GM23338 (cell line): ENCODE results near the gene HS6ST3. TPM values are rescaled to one million over a fixed set of nuclear protein-coding genes. Genes with fewer than 3 reads are reported as not detected.

Source experiments
- ATAC-seq: fragments of 200-7000 bp; cut with Tn5 transposase; 3 replicates; pipeline ENCODE4 v1.9.1; 2020
- DNase-seq: peaks from one replicate; pipeline ENCODE4 v3.0.0-alpha.2; 2015; ENCODE audit warnings: low spot score
- H2AFZ ChIP-seq: fragments of 200-600 bp; sonication (generic); 2 replicates; pipeline ENCODE4 v1.8.0; 2016; ENCODE audit warnings: antibody characterized with exemption, mild to moderate bottlenecking, moderate library complexity
- H3F3A ChIP-seq: fragments of 200-600 bp; sonication (generic); replicated peaks from 2 replicates; pipeline ENCODE4 v1.8.0; 2017; ENCODE audit warnings: antibody characterized with exemption, mixed run types, low read depth
- H3K27ac ChIP-seq: fragments of 200-600 bp; sonication (generic); 2 replicates; pipeline ENCODE4 v1.6.1; 2016; ENCODE audit warnings: low read depth
- H3K27me3 ChIP-seq: fragments of 200-600 bp; sonication (generic); 2 replicates; pipeline ENCODE4 v1.8.0; 2016; ENCODE audit warnings: mild to moderate bottlenecking, mixed run types, moderate library complexity; ENCODE audit not compliant: insufficient read depth
- H3K36me3 ChIP-seq: fragments of 200-600 bp; sonication (generic); 2 replicates; pipeline ENCODE4 v1.8.0; 2016; ENCODE audit warnings: mild to moderate bottlenecking; ENCODE audit not compliant: insufficient read depth
- H3K4me1 ChIP-seq: fragments of 200-600 bp; sonication (generic); 2 replicates; pipeline ENCODE4 v1.8.0; 2016; ENCODE audit warnings: mild to moderate bottlenecking, moderate library complexity; ENCODE audit not compliant: insufficient read depth
- H3K4me2 ChIP-seq: fragments of 200-600 bp; sonication (generic); 2 replicates; pipeline ENCODE4 v1.7.1; 2017; ENCODE audit warnings: mixed run types
- H3K4me3 ChIP-seq: fragments of 200-600 bp; sonication (generic); 2 replicates; pipeline ENCODE4 v1.6.1; 2016; ENCODE audit warnings: mixed run types
- H3K79me2 ChIP-seq: fragments of 200-600 bp; sonication (generic); replicated peaks from 2 replicates; pipeline ENCODE4 v1.8.0; 2017; ENCODE audit warnings: mild to moderate bottlenecking; ENCODE audit not compliant: insufficient read depth
- H3K9me2 ChIP-seq: fragments of 200-600 bp; sonication (generic); 2 replicates; pipeline ENCODE4 v1.8.0; 2017; ENCODE audit not compliant: insufficient read depth
- H4K20me1 ChIP-seq: fragments of 200-600 bp; sonication (generic); replicated peaks from 2 replicates; pipeline ENCODE4 v1.8.0; 2017; ENCODE audit warnings: mild to moderate bottlenecking; ENCODE audit not compliant: insufficient read depth
- H3K27ac Mint-ChIP-seq: 2 replicates; pipeline ENCODE4 v1.8.0; 2020; ENCODE audit warnings: inconsistent platforms, mild to moderate bottlenecking, moderate library complexity, mixed read lengths
- H3K27me3 Mint-ChIP-seq: 3 replicates; pipeline ENCODE4 v1.8.0; 2022; ENCODE audit warnings: low read depth, mild to moderate bottlenecking, moderate library complexity, mixed read lengths, inconsistent platforms; ENCODE audit not compliant: insufficient read depth, poor library complexity
- H3K36me3 Mint-ChIP-seq: 3 replicates; pipeline ENCODE4 v1.8.0; 2021; ENCODE audit warnings: low read depth, mild to moderate bottlenecking, inconsistent platforms, moderate library complexity, mixed read lengths
- H3K4me1 Mint-ChIP-seq: 3 replicates; pipeline ENCODE4 v1.8.0; 2020; ENCODE audit warnings: mild to moderate bottlenecking, inconsistent platforms, mixed read lengths
- H3K4me3 Mint-ChIP-seq: 3 replicates; pipeline ENCODE4 v1.8.0; 2021; ENCODE audit warnings: moderate library complexity, mild to moderate bottlenecking, inconsistent platforms, mixed read lengths
- H3K9me3 Mint-ChIP-seq: 3 replicates; pipeline ENCODE4 v1.8.0; 2020; ENCODE audit warnings: moderate library complexity, mild to moderate bottlenecking, inconsistent platforms, mixed read lengths
- CREB1 ChIP-seq: fragments of 250-450 bp; sonication (Bioruptor Pico); IDR thresholded peaks from 2 replicates; pipeline ENCODE4 v1.5.0; 2020; ENCODE audit warnings: low read depth, mild to moderate bottlenecking, moderate library complexity
- EZH2 ChIP-seq: fragments of 200-600 bp; sonication (generic); IDR thresholded peaks from one replicate; pipeline ENCODE4 v1.8.0; 2017; ENCODE audit warnings: antibody characterized with exemption, mild to moderate bottlenecking, low read depth; ENCODE audit not compliant: unreplicated experiment
- EZH2phosphoT487 ChIP-seq: fragments of 200-600 bp; sonication (generic); IDR thresholded peaks from one replicate; pipeline ENCODE4 v1.8.1; 2018; ENCODE audit warnings: antibody characterized with exemption; ENCODE audit not compliant: unreplicated experiment
- JUNB ChIP-seq: IDR thresholded peaks from one replicate; pipeline ENCODE4 v1.6.1; 2016; ENCODE audit warnings: antibody characterized with exemption; ENCODE audit not compliant: unreplicated experiment
- NANOG ChIP-seq: IDR thresholded peaks from 2 replicates; pipeline ENCODE4 v1.6.1; 2016; ENCODE audit warnings: antibody characterized with exemption, borderline replicate concordance
- POLR2AphosphoS5 ChIP-seq: IDR thresholded peaks from 2 replicates; pipeline ENCODE4 v1.6.1; 2016; ENCODE audit warnings: antibody characterized with exemption, low read depth
- ZNF114 ChIP-seq: fragments of 250-450 bp; sonication (Bioruptor Pico); IDR thresholded peaks from 2 replicates; pipeline ENCODE4 v1.5.0; 2020; ENCODE audit warnings: mild to moderate bottlenecking, moderate library complexity
- ZNF331 ChIP-seq: fragments of 250-450 bp; sonication (Bioruptor Pico); IDR thresholded peaks from 2 replicates; pipeline ENCODE4 v1.5.0; 2020; ENCODE audit warnings: low read depth, mild to moderate bottlenecking, moderate library complexity
- polyA plus RNA-seq: library from polyadenylated mRNA; unstranded; fragments of >200 nt; fragmentation: Nextera tagmentation; extraction: Ambion mirVana; gene quantifications from 2 replicates; pipeline ENCODE4 v1.2.1, GENCODE V29; 2016
- total RNA-seq: library from RNA; depleted of rRNA; stranded (reverse); fragments of >200 nt; shearing (Covaris generic); gene quantifications from 2 replicates; pipeline ENCODE4 v1.2.3, GENCODE V29; 2014
- TF ChIP-seq, protein P1 (sequence below), 2 experiments: fragments of 200-600 bp in 1 of 2; sonication (generic) in 1 of 2; conservative IDR thresholded peaks; 2 replicates each; pipeline versions ENCODE4 v1.5.1 to v1.6.1; 2016 to 2017; ENCODE audit warnings: antibody characterized with exemption in 2 of 2, low read depth in 2 of 2, mild to moderate bottlenecking in 2 of 2, moderate library complexity in 1 of 2
- TF ChIP-seq, protein P2 (sequence below): IDR thresholded peaks from 2 replicates; pipeline ENCODE4 v1.6.1; 2016; ENCODE audit warnings: antibody characterized with exemption

The HS6ST3 gene
- total and polyA plus RNA-seq, 2 experiments from 2014 or later: 0.52 to 0.80 TPM

DNA sequence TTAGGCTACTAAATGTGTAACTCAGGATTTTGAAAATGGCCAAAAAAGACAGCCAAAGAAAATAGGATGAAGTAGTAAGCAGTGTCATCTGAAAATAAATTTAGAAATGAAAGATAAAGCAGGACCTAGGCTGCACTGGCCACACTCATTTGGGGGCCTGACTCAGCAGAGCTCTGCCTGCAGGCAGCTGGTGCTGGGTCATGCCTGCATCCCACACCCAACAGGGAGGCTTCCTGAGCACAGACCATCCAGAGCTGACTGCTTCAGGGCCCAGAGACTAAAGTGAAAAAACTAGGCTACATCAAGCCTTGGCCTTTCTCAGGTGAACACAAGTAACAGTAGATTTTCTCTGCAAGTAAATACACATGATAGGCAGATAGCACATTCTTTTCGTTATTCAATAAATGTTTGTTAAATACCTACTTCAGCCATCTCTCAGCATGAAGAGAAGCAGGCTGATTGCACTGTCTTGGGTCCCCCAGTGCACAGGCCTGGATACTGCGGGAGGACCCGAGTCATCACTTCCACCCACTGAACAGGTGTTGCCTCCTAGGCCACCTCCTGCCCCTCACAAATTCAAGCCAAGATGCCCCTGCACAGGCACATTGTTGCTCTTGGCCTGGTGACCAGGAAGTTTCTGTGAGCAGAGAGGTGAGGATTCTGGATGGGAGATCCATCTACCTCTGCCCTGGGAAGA lies 620.4 kb downstream of the HS6ST3 start:
- peaks cover 10% of the 10 kb centered on the region; the same call in 1 of the 2 replicates for H3K4me1 ChIP-seq
- TF ChIP-seq ZNF331 (CRISPR knock-in tag): no peak
- no peak for TF ChIP-seq EZH2phosphoT487
- TF ChIP-seq, protein P1, sequence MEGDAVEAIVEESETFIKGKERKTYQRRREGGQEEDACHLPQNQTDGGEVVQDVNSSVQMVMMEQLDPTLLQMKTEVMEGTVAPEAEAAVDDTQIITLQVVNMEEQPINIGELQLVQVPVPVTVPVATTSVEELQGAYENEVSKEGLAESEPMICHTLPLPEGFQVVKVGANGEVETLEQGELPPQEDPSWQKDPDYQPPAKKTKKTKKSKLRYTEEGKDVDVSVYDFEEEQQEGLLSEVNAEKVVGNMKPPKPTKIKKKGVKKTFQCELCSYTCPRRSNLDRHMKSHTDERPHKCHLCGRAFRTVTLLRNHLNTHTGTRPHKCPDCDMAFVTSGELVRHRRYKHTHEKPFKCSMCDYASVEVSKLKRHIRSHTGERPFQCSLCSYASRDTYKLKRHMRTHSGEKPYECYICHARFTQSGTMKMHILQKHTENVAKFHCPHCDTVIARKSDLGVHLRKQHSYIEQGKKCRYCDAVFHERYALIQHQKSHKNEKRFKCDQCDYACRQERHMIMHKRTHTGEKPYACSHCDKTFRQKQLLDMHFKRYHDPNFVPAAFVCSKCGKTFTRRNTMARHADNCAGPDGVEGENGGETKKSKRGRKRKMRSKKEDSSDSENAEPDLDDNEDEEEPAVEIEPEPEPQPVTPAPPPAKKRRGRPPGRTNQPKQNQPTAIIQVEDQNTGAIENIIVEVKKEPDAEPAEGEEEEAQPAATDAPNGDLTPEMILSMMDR (conservative IDR thresholded peaks at IDR 0.05; ENCODE audit: low read depth in 2 of 2): no peak
- TF ChIP-seq EZH2: no peak
- TF ChIP-seq CREB1: no peak
- TF ChIP-seq ZNF114 (CRISPR knock-in tag): no peak
- no peak for TF ChIP-seq POLR2AphosphoS5
- no peak for TF ChIP-seq NANOG
- TF ChIP-seq JUNB: no peak
- TF ChIP-seq, protein P2, sequence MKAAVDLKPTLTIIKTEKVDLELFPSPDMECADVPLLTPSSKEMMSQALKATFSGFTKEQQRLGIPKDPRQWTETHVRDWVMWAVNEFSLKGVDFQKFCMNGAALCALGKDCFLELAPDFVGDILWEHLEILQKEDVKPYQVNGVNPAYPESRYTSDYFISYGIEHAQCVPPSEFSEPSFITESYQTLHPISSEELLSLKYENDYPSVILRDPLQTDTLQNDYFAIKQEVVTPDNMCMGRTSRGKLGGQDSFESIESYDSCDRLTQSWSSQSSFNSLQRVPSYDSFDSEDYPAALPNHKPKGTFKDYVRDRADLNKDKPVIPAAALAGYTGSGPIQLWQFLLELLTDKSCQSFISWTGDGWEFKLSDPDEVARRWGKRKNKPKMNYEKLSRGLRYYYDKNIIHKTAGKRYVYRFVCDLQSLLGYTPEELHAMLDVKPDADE: no peak
- Mint-ChIP-seq H3K9me3 (no peaks in the 10 kb centered on the region), H3K4me3 (no peak overlapping the region), H3K36me3 (no peaks in the 10 kb centered on the region), H3K27ac (peak overlapping the region; percentile 71; the same call in 1 of the 2 replicates), H3K27me3 (no peaks in the 10 kb centered on the region), H3K4me1 (peaks cover 19% of the 10 kb centered on the region)
- ATAC-seq (peak; percentile 95), DNase-seq (peak; percentile 24)
- H3K79me2 ChIP-seq: no peaks in the 10 kb centered on the region
- H3K4me2 ChIP-seq: no peak overlapping the region
- no peak overlapping the region for H3K4me3 ChIP-seq
- H3K27me3 ChIP-seq: no peaks in the 10 kb centered on the region
- no peaks in the 10 kb centered on the region for H3F3A ChIP-seq
- H4K20me1 ChIP-seq: no peaks in the 10 kb centered on the region
- peak overlapping the region; percentile 15 for H2AFZ ChIP-seq
- H3K9me2 ChIP-seq: no peaks in the 10 kb centered on the region
- H3K27ac ChIP-seq: no peak overlapping the region
- H3K36me3 ChIP-seq: no peaks in the 10 kb centered on the region

DNA sequence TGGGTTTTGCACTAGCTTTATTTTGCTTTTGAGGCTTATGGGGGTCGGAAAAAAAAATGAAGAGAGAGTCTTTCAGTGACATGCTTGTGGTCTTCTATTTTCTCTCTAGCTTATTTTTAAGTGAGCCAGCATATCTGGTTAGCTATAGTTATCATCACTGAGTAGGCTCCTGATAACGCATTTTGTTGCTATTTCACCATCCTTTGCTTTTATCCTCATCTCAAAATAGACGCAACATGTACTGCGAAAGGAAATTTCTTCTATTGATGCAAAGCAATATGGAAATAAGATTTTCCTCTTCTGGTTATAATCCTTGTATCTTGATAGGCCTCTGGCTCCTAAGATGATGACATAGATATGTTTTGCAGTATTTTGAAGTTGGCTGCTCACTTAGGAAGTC lies 630.5 kb downstream of the HS6ST3 start:
- Mint-ChIP-seq H3K9me3 (no peaks in the 10 kb centered on the region), H3K27me3 (peaks cover 3% of the 10 kb centered on the region), H3K4me3 (no peak overlapping the region), H3K4me1 (no peaks in the 10 kb centered on the region), H3K27ac (no peak overlapping the region), H3K36me3 (no peaks in the 10 kb centered on the region)
- no peaks in the 10 kb centered on the region for H3K27me3 ChIP-seq
- no peaks in the 10 kb centered on the region for H3K36me3 ChIP-seq
- no peak for ATAC-seq
- H3F3A ChIP-seq: no peaks in the 10 kb centered on the region
- TF ChIP-seq, protein P1 (conservative IDR thresholded peaks at IDR 0.05; ENCODE audit: low read depth in 2 of 2): no peak
- DNase-seq: no peak
- no peaks in the 10 kb centered on the region for H3K79me2 ChIP-seq
- no peak overlapping the region for H2AFZ ChIP-seq
- H3K4me1 ChIP-seq: no peaks in the 10 kb centered on the region
- no peaks in the 10 kb centered on the region for H3K9me2 ChIP-seq
- H4K20me1 ChIP-seq: no peaks in the 10 kb centered on the region
- H3K27ac ChIP-seq: no peak overlapping the region
- no peak overlapping the region for H3K4me3 ChIP-seq
- no peak overlapping the region for H3K4me2 ChIP-seq
